GM12891 (cell line): ENCODE results near the gene JCHAIN.
"Not testable (repeated sequence)": the region's sequence is repeated elsewhere in the genome, so short reads cannot be mapped to it uniquely, and the experiment has no call there.

Experiments
- DNase-seq: peaks from one replicate; pipeline ENCODE4 v3.0.0; 2011; ENCODE audit warnings: low spot score; ENCODE audit not compliant: insufficient read length
- FAIRE-seq: peaks from 2 replicates; lab custom pipeline; 2011; peaks lifted over from hg19 to GRCh38; lab: Jason Lieb, UNC
- PAX5 ChIP-seq: IDR thresholded peaks from 2 replicates; pipeline ENCODE4 v1.6.1; 2011; ENCODE audit warnings: low read length, moderate library complexity, mild to moderate bottlenecking; ENCODE audit not compliant: insufficient read depth, severe bottlenecking
- POLR2A ChIP-seq: IDR thresholded peaks from 2 replicates; pipeline ENCODE4 v1.6.1; 2011; ENCODE audit warnings: low read depth, low read length, control low read depth
- POLR2AphosphoS5 ChIP-seq: IDR thresholded peaks from 2 replicates; pipeline ENCODE4 v1.6.1; 2011; ENCODE audit warnings: low read depth, low read length, control low read depth
- POU2F2 ChIP-seq: IDR thresholded peaks from 2 replicates; pipeline ENCODE4 v1.6.1; 2011; ENCODE audit warnings: low read depth, mild to moderate bottlenecking, control low read depth, low read length, moderate library complexity
- SPI1 ChIP-seq: IDR thresholded peaks from 2 replicates; pipeline ENCODE4 v1.6.1; 2011; ENCODE audit warnings: low read depth, low read length, control low read depth
- TAF1 ChIP-seq: IDR thresholded peaks from 2 replicates; pipeline ENCODE4 v1.6.1; 2011; ENCODE audit warnings: low read depth, low read length, control low read depth

JCHAIN gene

GRCh38 chr4:70706516-70706915 is 40.2 kb upstream of the JCHAIN start:
- no peak for TF ChIP-seq TAF1
- TF ChIP-seq SPI1 = no peak
- no peak for TF ChIP-seq POLR2A
- no peak for TF ChIP-seq POLR2AphosphoS5
- no peak for TF ChIP-seq PAX5
- TF ChIP-seq POU2F2 = no peak
- FAIRE-seq (peak; percentile 64), DNase-seq (no peak)

GRCh38 chr4:70706044-70706461 is 39.7 kb upstream of the JCHAIN start:
- no peak for TF ChIP-seq POLR2AphosphoS5
- TF ChIP-seq PAX5 = no peak
- no peak for TF ChIP-seq POLR2A
- TF ChIP-seq POU2F2 = no peak
- TF ChIP-seq TAF1 = no peak
- no peak for TF ChIP-seq SPI1
- FAIRE-seq (peak; percentile 68), DNase-seq (no peak)

DNA sequence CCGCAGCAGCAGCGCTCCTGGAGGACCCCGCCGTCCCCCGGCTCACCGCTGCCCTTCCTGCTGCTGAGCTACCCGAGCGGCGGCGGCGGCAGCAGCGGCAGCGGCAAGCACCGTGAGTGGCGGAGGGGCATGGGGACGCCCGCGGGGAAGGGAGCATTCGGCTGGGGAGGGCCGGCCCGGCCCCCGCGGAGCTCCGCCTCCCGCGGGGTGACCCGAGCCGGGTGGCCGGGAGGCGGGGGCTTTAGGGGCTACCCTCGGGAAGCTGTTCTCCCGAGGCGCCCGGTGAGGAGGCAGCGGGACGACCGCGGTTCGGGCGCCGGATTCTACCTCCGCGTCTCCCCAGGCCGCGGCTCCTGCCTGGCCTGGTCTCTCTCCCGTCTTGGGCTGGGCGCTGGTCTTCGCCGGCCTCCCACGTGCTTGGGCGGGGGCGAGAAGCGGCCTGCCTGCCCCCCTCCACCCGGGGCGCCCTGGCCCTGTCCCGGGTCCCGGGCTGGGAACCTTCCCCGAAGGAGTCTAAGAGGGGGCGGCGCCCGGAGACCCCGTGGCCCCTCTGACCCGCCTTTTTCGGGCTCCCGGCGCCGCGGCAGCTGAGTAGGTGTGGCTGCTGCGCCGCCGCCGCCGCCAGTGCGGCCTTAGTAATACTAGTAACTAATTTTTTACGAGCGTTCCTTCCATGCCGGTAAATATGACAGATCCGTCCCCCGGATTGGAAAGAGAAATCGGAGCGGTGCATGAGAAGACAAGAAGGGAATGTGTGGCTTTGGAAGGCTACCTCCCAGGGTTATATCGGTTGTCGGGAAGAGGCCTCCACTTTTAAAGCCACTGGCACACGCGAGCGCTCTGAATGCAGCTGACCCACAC is 39.1 kb upstream of the JCHAIN start:
- TF ChIP-seq POLR2AphosphoS5 = no peak
- no peak for TF ChIP-seq SPI1
- TF ChIP-seq POLR2A = no peak
- TF ChIP-seq TAF1 = no peak
- no peak for TF ChIP-seq PAX5
- no peak for TF ChIP-seq POU2F2
- FAIRE-seq = peak; percentile 71
- peak; percentile 67 for DNase-seq

DNA sequence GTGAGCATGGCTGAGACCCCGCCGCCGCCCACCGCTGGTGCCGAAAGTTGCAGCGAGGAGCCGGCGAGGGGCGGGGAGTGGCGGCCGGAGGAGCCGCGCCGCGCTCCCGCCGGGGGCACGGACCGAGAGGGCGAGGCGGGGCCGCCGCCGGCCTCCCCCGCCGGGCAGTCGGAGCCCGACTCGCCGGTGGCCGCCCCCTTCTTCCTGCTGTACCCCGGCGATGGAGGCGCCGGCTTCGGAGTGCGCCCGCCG is 38.5 kb upstream of the JCHAIN start:
- TF ChIP-seq PAX5 (no peak), POU2F2 (no peak), POLR2A (no peak), SPI1 (no peak), TAF1 (no peak), POLR2AphosphoS5 (no peak)
- DNase-seq (no peak), FAIRE-seq (no peak)

DNA sequence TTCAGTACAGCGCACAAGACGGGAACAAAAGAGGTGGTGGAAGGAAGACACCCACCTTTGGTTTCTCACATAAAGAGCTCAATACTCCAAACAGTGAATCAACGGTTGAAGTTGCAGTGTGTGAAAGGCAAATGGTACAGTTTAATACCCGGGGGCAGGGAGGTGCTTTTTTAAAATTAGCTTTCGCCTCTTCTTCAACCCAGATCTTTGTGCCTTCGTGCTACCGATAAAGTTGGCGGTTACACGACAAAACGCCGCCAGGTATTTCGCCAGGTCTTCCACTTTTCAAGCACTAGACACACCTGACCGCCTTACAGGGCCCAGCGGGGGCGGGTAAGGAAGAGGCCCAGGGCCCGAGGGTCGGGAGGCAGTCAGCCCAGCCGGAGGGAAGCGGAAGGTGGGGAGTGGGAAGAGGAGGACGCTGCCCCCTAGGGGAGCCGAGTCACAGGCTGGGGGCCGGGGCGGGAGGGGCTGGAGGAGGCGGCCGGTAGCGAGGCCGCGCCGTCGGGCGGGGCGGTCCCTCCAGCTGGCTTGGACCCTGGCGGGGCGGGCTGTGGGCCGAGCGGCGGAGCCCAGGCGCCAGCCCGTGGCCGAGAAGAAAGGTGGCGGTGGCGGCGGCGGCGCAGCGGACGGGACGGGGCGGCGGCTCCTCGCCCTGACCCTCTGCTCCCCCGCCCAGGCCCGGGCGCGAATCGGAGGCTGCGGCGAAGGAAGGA is 38.1 kb upstream of the JCHAIN start:
- peak; percentile 87 for FAIRE-seq

DNA sequence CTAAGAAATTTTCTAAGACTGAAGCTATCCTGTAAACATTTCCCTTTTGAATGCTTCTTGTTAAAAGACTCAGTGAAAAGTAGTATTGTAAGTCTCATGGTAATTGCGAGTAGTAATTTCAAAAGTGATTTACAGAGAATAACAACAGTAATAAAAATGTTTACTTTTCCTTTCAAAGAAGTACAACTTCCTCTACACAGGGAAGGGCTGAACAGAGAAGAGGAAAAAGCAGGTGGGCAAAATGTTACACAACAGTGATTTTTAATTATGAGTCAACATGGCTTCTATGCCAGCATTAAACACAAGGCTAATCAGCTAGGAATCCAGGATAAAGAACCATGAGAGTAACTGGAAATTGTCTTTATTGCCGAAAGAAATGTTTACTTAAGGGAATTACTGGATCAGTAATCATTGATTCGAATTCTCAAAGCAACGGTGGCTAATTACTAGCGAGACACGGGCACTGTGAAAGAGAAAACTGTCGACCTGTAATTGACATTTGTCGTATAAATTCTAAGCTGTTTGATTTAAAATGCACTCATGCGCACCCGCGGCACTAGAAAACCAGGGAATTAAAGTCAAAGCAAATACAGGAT is 37.4 kb upstream of the JCHAIN start:
- FAIRE-seq (no peak), DNase-seq (no peak)
- TF ChIP-seq POLR2AphosphoS5 = no peak

More for the DNA sequence above, 38.1 kb upstream of the JCHAIN start:
- TF ChIP-seq POU2F2 (no peak), POLR2AphosphoS5 (no peak), SPI1 (no peak), TAF1 (no peak), PAX5 (no peak), POLR2A (no peak; the same call in 1 of the 2 replicates)
- DNase-seq = peak; percentile 54

GRCh38 chr4:70702592-70702991 is 36.3 kb upstream of the JCHAIN start:
- FAIRE-seq, DNase-seq: not testable (repeated sequence)

DNA sequence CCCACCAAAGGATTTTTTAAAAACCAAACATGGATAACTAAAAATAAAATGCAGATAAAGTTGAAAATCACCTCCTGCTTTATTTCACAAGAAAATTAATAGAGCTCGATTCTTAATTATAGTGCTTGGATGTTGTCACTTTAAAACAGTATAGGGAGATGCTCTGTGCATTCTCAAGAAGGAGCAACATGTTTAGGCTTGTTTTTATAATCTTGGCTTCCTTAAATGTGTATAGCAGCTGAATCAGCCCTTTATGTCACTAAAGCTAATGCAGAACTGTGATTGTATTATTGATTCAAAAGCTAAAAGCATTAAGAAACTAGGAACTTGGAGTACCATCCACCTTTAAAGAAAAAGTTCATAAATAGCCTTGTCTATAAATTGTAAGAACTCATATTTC is 35.0 kb upstream of the JCHAIN start:
- FAIRE-seq = no peak

DNA sequence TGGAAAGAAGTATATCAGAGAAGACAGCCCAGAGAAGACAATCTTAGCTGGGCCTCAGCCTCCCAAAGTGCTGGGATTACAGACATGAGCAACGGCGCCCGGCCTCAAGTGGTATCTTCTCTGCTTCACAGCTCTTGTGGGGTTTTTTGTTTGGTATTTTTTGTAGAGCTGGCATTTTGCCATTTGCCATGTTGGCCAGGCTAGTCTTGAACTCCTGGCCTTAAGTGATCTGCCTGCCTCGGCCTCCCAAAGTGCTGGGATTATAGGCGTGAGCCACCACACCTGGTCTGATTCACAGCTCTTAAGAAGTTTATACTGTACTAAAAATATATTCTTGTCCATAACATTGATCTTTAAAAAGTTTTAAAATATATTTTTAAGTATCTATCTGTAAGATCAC is 34.4 kb upstream of the JCHAIN start:
- TF ChIP-seq SPI1 = no peak
- TF ChIP-seq TAF1 = no peak
- TF ChIP-seq POLR2AphosphoS5 = no peak
- no peak for TF ChIP-seq POU2F2
- TF ChIP-seq PAX5 = no peak
- TF ChIP-seq POLR2A = no peak
- FAIRE-seq = no peak
- no peak for DNase-seq

More for the DNA sequence above, 35.0 kb upstream of the JCHAIN start:
- no peak for TF ChIP-seq POU2F2
- TF ChIP-seq POLR2AphosphoS5 = no peak
- no peak for DNase-seq

GRCh38 chr4:70698435-70698834 is 32.1 kb upstream of the JCHAIN start:
- not testable (repeated sequence) for DNase-seq, FAIRE-seq

DNA sequence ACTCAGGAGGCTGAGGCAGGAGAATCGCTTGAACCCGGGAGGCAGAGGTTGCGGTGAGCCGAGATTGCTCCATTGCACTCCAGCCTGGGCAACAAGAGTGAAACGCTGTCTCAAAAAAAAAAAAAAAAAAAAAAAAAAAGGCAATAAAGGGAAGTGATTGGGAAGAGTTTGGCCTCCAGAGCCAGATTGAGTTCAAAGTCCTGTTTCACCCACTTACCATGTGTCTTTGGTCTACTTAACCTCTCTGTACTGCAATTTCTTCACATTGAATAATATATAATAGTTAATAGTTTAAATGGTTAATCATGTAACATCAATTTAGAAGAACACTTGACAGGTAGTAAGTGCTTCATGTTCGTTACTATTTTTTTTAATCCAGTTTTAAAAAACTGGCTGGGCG is 28.3 kb upstream of the JCHAIN start:
- FAIRE-seq, DNase-seq: not testable (repeated sequence)
